Astrocyte (in vitro differentiated cells and primary cell): Measurements from ENCODE around the gene CUTA. TPM values are rescaled to one million over a fixed set of nuclear protein-coding genes. Genes with fewer than 3 reads are reported as not detected.

Source experiments
- DNase-seq: peaks from one replicate; pipeline ENCODE4 v3.0.0-alpha.2; 2010; ENCODE audit warnings: low read depth
- FAIRE-seq: peaks from 2 replicates; lab custom pipeline; 2011; peaks lifted over from hg19 to GRCh38; lab: Jason Lieb, UNC
- H2AFZ ChIP-seq: 2 replicates; pipeline ENCODE4 v1.6.0; 2012; ENCODE audit warnings: low read depth, low read length, inconsistent platforms
- H3K27ac ChIP-seq: 2 replicates; pipeline ENCODE4 v1.5.1; 2011; ENCODE audit warnings: low read depth, low read length, inconsistent platforms
- H3K27me3 ChIP-seq: 2 replicates; pipeline ENCODE4 v1.6.0; 2011; ENCODE audit warnings: low read length, inconsistent platforms; ENCODE audit not compliant: insufficient read depth
- H3K36me3 ChIP-seq: 2 replicates; pipeline ENCODE4 v1.5.1; 2011; ENCODE audit warnings: low read length, inconsistent platforms; ENCODE audit not compliant: insufficient read depth
- H3K4me1 ChIP-seq: 2 replicates; pipeline ENCODE4 v1.5.1; 2011; ENCODE audit warnings: low read length, inconsistent platforms; ENCODE audit not compliant: insufficient read depth
- H3K4me2 ChIP-seq: 2 replicates; pipeline ENCODE4 v1.6.0; 2012; ENCODE audit warnings: low read length, inconsistent platforms
- H3K4me3 ChIP-seq: 2 replicates; pipeline ENCODE4 v1.5.1; 2011; ENCODE audit warnings: low read depth, mild to moderate bottlenecking, low read length, inconsistent platforms; ENCODE audit not compliant: insufficient read depth
- H3K79me2 ChIP-seq: 2 replicates; pipeline ENCODE4 v1.6.0; 2012; ENCODE audit warnings: mild to moderate bottlenecking, low read length, inconsistent platforms; ENCODE audit not compliant: insufficient read depth
- H3K9ac ChIP-seq: 2 replicates; pipeline ENCODE4 v1.6.0; 2012; ENCODE audit warnings: mild to moderate bottlenecking, low read length, inconsistent platforms
- H3K9me3 ChIP-seq: 2 replicates; pipeline ENCODE4 v1.5.1; 2012; ENCODE audit warnings: low read depth, mild to moderate bottlenecking, low read length, inconsistent platforms; ENCODE audit not compliant: insufficient read depth
- H4K20me1 ChIP-seq: 2 replicates; pipeline ENCODE4 v1.6.0; 2012; ENCODE audit warnings: low read length, inconsistent platforms; ENCODE audit not compliant: insufficient read depth
- H3K27ac Mint-ChIP-seq: one replicate; pipeline ENCODE4 v1.8.0; 2021; ENCODE audit warnings: mild to moderate bottlenecking, mixed read lengths; ENCODE audit not compliant: unreplicated experiment
- H3K27me3 Mint-ChIP-seq: one replicate; pipeline ENCODE4 v1.8.0; 2021; ENCODE audit warnings: low read depth, mixed read lengths; ENCODE audit not compliant: unreplicated experiment
- H3K36me3 Mint-ChIP-seq: one replicate; pipeline ENCODE4 v1.8.0; 2021; ENCODE audit warnings: low read depth, mixed read lengths; ENCODE audit not compliant: unreplicated experiment
- H3K4me1 Mint-ChIP-seq: one replicate; pipeline ENCODE4 v1.8.0; 2021; ENCODE audit warnings: low read depth, mixed read lengths; ENCODE audit not compliant: unreplicated experiment
- H3K4me3 Mint-ChIP-seq: one replicate; pipeline ENCODE4 v1.8.0; 2021; ENCODE audit warnings: mild to moderate bottlenecking, moderate library complexity, mixed read lengths; ENCODE audit not compliant: unreplicated experiment
- H3K9me3 Mint-ChIP-seq: one replicate; pipeline ENCODE4 v1.8.0; 2021; ENCODE audit warnings: mild to moderate bottlenecking, mixed read lengths; ENCODE audit not compliant: unreplicated experiment
- CTCF ChIP-seq: IDR thresholded peaks from 2 replicates; pipeline ENCODE4 v1.5.1; 2011; ENCODE audit warnings: low read depth, mild to moderate bottlenecking, inconsistent platforms, low read length, moderate library complexity; ENCODE audit not compliant: insufficient read depth
- EZH2 ChIP-seq: IDR thresholded peaks from 2 replicates; pipeline ENCODE4 v1.6.1; 2012; ENCODE audit warnings: mild to moderate bottlenecking, low read length, inconsistent platforms; ENCODE audit not compliant: insufficient read depth
- total RNA-seq: library from RNA; stranded (reverse); gene quantifications from 2 replicates; pipeline ENCODE4 v1.2.1, GENCODE V29; 2021

CUTA gene
- total RNA-seq, 1 donor from 2014 or later, result 256 TPM

DNA sequence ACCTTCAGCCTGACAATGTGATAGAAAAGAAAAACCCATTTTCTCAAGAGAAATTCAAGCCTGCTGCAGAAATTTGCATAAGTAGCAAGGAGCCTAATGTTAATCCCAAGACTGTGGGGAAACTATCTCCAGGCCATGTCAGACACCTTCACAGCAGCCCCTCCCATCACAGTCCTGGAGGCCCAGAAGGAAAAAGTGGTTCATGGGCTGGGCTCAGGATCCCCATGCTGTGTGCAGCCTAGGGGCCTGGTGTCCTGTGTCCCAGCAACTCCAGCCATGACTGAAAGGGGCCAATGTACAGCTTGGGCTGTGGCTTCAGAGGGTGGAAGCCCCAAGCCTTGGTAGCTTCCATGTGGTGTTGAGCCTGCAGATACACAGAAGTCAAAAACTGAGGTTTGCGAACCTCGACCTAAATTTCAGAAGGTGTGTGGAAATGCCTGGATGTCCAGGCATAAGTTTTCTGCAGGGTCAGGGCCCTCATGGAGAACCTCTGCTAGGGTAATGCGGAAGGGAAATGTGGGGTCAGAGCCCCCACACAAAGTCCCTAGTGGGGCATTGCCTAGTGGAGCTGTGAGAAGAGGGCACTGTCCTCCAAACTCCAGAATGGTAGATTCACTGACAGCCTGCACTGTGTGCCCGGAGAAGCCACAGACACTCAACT lies 48.3 kb upstream of the CUTA start:
- Mint-ChIP-seq H3K4me1 (no peaks in the 10 kb centered on the region), H3K27ac (no peak overlapping the region)
- TF ChIP-seq EZH2 (no peak), CTCF (no peak)

DNA sequence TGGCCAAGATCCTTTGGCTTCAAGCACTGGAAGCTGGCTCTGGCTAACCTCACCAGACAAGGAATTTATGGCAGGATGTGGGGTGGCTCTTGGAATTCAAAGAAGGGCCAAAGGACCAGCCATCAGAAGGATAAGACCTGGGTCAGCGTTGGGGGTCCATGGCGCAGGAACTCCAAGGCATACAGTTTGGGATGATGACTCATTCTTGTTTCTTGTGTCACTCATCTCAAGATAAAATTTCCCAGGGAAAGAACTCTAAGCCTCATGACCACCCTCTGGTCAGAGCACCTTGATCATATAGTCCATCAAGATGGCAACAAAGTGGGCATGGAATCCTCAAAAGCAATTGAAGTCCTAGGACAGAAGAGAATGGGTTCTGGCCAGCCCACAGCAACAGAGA lies 41.3 kb upstream of the CUTA start:
- peaks cover 5% of the 10 kb centered on the region for H3K4me1 Mint-ChIP-seq

More for the DNA sequence above, 48.3 kb upstream of the CUTA start:
- DNase-seq (no peak), FAIRE-seq (no peak)
- Histone ChIP-seq H3K4me2 (no peak overlapping the region), H3K4me1 (no peaks in the 10 kb centered on the region), H2AFZ (no peak overlapping the region), H4K20me1 (no peaks in the 10 kb centered on the region), H3K9ac (no peak overlapping the region), H3K9me3 (no peaks in the 10 kb centered on the region), H3K79me2 (no peaks in the 10 kb centered on the region), H3K27me3 (peaks cover 3% of the 10 kb centered on the region), H3K27ac (no peak overlapping the region), H3K36me3 (no peaks in the 10 kb centered on the region), H3K4me3 (no peak overlapping the region)
- no peak overlapping the region for H3K4me3 Mint-ChIP-seq
- peaks cover 14% of the 10 kb centered on the region for H3K27me3 Mint-ChIP-seq
- H3K36me3 Mint-ChIP-seq, result peaks cover 2% of the 10 kb centered on the region
- no peaks in the 10 kb centered on the region for H3K9me3 Mint-ChIP-seq

More for the DNA sequence above, 41.3 kb upstream of the CUTA start:
- H3K9me3 Mint-ChIP-seq, result no peaks in the 10 kb centered on the region
- FAIRE-seq (no peak), DNase-seq (no peak)
- no peak overlapping the region for H3K27ac Mint-ChIP-seq
- H3K4me2 ChIP-seq, result no peak overlapping the region
- no peak overlapping the region for H3K4me3 Mint-ChIP-seq
- no peak overlapping the region for H2AFZ ChIP-seq
- H3K27ac ChIP-seq, result no peak overlapping the region
- TF ChIP-seq CTCF (no peak), EZH2 (no peak)
- H4K20me1 ChIP-seq, result peaks cover 13% of the 10 kb centered on the region
- no peak overlapping the region for H3K4me3 ChIP-seq
- peaks cover 3% of the 10 kb centered on the region for H3K27me3 ChIP-seq
- no peaks in the 10 kb centered on the region for H3K9me3 ChIP-seq
- peaks cover 8% of the 10 kb centered on the region for H3K27me3 Mint-ChIP-seq
- H3K4me1 ChIP-seq, result peaks cover 8% of the 10 kb centered on the region
- H3K9ac ChIP-seq, result no peak overlapping the region
- peaks cover 27% of the 10 kb centered on the region for H3K79me2 ChIP-seq
- peaks cover 11% of the 10 kb centered on the region for H3K36me3 ChIP-seq
- H3K36me3 Mint-ChIP-seq, result peaks cover 18% of the 10 kb centered on the region
